Gastroesophageal sphincter (tissue), 3 donors: ENCODE results near the gene DRC1.
"Not testable (repeated sequence)": the region's sequence is repeated elsewhere in the genome, so short reads cannot be mapped to it uniquely, and the experiment has no call there.

Experiments
- CTCF ChIP-seq, 4 experiments: fragments of 200-600 bp in 2 of 4; fragments of 450-650 bp in 2 of 4; sonication (generic) in 1 of 4; IDR thresholded peaks; one replicate each; pipeline ENCODE4 v1.5.1; 2017 to 2019; ENCODE audit warnings: antibody characterized with exemption in 4 of 4, mild to moderate bottlenecking in 2 of 4, moderate library complexity in 2 of 4
- EP300 ChIP-seq: sonication (generic); formaldehyde crosslinking; IDR thresholded peaks from one replicate; pipeline ENCODE4 v1.6.1; 2017; ENCODE audit warnings: antibody characterized with exemption, mild to moderate bottlenecking
- POLR2A ChIP-seq, 2 donors: fragments of 450-650 bp; IDR thresholded peaks; one replicate each; pipeline ENCODE4 v1.6.1; 2017; ENCODE audit warnings: antibody characterized with exemption in 2 of 2, mild to moderate bottlenecking in 2 of 2, moderate library complexity in 1 of 2
- POLR2AphosphoS5 ChIP-seq: sonication (generic); formaldehyde crosslinking; IDR thresholded peaks from one replicate; pipeline ENCODE4 v1.6.1; 2017; ENCODE audit warnings: antibody characterized with exemption

- TF ChIP-seq POLR2A (IDR thresholded peaks at IDR 0.05); CTCF (IDR thresholded peaks at IDR 0.05); POLR2AphosphoS5; EP300: not testable (repeated sequence)
Measured at GRCh38 chr2:26369664-26370063, 32.1 kb upstream of the DRC1 start.
